GM15510 (cell line): ENCODE data around the gene CNPY1.

Experiments
- POLR2A ChIP-seq: IDR thresholded peaks from 3 replicates; pipeline ENCODE4 v1.6.1; 2011; ENCODE audit warnings: borderline replicate concordance; ENCODE audit not compliant: insufficient read length; ENCODE audit errors: extremely low read depth

Gene CNPY1

DNA sequence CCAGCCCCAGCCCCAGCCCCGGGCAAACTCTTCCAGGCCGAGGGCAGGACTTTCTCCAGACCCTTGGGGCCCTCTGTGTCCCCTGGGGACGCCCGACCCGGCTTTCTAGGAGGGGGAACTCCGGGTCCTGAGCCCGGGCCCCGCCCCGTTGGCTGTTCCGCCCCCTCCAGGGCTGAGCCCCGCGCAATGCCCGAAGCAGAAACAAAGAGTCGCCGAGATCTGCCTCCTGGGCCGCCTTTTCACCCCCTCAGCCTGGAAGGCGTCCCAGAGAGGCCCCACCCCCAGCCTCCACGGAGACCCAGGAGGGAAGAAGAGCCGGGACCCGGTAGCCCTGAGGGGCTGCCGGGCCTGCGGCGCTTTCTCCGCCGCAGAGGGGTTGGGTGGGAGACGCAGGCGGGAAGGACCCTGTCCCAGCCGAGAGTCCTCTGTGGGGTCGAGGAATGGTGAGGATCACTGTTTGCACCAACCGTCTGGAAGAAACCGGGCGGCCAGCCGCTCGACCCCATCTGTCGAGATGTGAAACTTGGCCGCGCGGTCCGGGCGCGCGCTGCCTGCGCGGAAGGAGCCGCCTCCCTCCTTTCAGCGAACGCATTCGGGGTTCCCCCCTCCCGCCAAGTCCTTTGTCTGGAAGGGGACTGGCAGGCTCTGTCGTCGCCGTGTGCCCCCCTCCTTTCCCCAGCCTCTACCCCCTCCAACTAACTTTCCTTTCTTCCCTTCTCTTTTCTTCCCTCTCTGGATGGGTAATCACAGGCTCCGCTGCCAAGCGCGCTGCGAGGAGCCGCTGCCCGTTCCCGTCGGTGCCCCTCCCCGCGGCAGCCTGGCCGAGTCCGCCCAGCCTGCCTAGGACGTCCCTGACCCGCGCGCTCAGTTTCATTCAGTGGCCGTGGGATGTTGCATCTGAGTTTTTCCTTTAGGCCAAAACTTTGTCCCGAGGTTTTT, 78.2 kb downstream of the CNPY1 start:
- TF ChIP-seq POLR2A, result no peak

DNA sequence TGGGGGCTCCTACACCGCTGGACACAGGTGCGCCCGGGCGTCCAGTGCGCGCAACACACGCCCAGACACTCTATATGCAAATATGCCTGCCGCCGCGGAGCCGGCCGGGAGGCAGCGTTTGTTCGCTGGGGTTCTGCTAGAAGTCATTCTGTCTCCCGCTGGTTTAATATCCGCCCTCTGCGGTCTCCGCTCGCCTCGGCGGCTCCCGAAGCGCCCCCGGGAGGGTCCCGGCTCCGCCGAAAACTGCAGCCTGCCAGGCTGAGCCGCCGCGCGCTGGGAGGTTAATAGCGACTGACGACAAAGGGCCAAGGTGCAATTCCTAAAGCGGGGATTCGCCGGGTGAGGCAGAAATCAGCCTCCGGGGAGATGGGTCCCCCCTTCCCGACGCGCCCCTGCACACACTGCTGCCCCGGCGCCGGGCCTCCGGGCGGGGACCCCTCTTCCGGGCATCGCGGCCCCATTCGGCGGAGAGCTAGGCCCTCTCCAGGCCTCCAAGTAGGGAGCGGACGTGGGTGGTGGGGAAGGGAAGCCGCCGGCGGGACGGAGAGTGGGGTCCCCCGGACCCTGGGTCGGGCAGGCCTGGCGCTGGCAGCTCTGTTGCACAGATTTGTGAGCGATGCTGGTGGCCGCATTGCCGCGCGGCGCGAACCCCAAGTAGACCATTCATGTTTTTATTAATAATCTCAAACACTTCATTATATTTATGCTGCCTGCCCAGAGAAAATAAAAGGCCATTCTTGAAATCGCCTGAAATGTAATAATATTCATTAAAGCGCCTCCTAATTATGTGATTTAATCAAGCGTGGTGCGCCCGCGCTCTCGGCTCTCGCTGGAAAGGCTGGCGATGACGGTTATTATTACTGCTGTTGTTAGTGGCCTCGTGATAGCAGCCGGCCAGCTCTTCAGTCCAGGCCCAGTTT, 79.3 kb downstream of the CNPY1 start:
- TF ChIP-seq POLR2A, result no peak

DNA sequence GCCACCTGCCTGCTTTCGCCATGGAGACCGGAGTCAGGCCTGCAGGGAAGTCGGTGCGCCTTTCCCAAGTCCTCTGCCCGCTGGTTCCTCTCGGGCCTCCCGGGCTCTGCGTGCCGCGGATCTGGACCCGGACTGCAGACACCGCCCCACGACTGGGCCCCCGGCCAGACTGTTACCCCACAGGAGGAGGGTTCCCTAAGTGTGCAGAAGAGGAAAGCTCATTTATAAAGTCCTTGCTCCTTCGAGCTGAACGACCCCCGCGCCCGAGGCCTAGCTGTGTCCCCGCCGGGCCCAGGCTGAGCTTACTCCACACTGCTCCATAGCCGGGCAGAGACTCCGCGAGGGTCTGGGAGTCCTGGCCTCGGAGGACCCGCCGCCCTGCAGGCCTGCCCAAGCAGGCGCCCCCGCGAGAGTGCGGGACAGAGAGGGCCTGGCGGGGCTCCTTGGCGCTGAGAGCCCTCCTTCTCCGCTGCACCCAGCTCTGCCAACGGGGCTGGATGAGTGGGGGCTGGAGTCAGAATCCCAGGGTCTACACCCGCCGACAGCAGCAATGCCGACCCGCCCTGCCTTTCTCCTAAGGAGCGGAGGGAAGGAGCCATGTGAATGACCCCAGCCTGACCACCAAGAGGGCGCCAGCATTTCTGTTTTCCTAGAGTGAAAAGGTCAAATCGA, 80.1 kb downstream of the CNPY1 start:
- TF ChIP-seq POLR2A, result no peak

DNA sequence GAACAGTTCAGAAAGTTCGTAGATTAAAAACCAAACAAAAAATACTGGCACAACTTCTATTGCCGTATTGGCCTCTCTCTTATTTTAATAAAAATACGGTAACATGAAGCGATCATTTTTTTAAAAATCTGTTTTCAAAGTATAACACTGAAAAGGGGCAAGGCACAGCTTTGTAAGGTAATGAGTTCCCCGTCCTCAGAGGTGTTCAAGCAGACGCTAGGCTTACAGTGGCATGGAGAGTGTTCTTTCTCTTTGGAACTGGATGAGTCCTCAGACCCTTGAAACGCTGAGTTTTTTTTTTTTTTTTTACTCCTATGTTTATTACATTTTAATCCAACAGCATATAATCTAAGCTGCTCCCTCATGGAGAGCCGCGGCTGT, 80.6 kb downstream of the CNPY1 start:
- TF ChIP-seq POLR2A, result no peak

DNA sequence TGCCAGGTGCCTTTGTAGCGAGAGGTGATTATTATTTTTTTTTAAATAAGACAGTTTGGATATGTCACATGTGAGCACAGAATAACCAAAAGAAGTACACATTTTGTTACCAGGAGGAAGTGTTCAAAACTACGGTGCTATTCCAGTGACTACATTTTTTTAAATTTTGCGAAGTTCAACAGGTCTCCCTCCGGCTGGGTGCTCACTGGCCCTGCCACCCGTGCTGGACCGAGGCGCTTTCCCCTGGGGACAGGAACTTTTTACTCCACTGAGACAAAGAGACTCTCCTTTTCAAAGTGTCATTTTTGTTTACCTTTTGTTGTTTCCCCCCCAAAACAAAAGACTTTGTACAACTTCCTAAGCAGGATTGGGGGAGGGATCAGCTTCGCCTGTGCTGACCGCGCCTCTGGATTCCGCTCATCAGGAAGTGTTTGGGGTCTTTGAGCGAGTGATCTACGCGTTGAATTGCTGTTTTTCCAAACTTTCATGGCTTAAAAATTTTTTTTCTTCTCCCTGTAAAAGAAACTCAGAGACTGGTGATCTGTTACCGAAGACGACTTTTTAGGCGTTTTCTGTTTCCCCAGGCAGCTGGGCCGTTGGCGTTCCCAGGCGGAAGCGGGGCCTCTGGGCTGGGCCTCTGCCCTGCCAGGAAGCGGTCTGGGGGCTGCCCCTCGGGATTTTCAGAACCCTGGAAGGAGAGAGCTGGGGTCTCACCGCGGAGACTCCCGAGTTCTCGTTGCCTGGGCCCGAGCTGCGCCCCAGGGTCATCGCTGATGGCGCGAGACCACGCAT, 81.2 kb downstream of the CNPY1 start:
- no peak for TF ChIP-seq POLR2A

DNA sequence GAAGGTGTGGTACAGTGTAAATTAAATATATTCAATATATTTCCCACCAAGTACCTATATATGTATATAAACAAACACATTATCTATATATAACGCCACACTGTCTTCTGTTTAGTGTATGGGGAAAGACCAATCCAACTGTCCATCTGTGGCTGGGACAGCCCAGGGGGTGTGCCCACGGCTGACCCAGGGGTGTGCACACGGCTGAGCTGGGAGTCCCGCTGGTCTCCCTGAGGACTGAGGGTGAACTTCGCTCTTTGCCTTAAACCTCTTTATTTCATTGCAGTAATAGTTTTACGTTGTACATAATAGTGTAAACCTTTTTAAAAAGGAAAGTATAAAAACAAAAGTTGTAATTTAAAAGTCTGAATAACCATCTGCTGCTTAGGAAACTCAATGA, 82.2 kb downstream of the CNPY1 start:
- no peak for TF ChIP-seq POLR2A

DNA sequence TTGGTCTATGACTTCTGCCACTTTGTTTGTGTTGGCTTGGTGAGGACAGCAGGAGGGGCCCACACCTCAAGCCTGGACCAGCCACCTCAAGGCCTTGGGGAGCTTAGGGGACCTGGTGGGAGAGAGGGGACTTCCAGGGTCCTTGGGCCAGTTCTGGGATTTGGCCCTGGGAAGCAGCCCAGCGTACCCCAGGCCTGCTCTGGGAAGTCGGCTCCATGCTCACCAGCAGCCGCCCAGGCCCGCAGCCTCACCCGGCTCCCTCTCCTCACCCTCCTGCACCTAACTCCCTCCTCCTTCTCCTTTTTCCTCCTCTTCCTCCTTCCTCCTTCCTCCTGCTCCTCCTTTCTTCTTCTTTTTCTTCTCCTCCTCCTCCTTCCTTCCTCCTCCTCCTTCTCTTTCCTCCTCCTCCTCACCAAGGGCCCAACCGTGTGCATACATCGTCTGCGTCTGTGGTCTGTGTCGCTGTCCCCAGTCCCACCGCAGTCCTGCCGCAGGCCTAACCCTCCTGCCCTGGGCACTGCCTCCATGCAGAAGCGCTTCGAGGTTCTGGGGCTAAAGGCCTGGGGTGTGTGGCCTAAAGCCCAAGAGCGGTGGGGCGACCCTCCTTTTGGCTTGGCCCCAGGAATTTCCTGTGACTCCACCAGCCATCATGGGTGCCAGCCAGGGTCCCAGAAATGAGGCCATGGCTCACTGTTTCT, 83.1 kb downstream of the CNPY1 start:
- no peak for TF ChIP-seq POLR2A

DNA sequence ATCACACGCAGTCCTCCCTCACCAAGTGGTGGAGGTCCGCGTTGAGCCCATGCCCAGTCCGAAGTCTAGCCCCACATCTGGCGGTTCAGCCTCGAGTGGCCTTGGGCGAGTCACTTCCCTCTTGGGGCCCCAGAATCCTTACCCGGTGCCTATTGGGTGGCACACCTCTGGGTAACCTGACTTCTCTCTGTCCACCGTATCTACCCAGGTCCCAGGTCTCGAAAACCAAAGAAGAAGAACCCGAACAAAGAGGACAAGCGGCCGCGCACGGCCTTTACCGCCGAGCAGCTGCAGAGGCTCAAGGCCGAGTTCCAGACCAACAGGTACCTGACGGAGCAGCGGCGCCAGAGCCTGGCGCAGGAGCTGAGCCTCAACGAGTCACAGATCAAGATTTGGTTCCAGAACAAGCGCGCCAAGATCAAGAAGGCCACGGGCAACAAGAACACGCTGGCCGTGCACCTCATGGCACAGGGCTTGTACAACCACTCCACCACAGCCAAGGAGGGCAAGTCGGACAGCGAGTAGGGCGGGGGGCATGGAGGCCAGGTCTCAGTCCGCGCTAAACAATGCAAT, 84.1 kb downstream of the CNPY1 start:
- no peak for TF ChIP-seq POLR2A

DNA sequence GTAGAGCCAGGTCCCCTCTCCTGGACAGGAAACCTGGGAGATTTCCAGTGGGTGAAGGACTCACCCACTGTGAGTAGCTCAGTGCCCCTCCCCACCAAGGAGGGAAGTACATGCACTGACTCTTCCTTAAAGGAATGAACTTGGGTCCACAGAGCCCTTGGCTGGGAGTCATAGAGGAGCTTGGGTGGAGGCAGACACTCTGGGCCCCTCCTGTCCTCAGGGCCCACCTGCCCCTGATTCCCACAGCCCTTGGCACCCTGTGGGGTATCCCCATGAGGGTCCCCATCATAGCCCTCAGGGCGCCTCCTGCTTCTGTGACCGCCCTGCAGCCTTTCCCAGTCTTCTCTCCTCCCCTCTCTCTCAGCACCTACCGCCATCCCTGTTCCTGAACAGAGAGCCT, 84.7 kb downstream of the CNPY1 start:
- TF ChIP-seq POLR2A, result no peak

DNA sequence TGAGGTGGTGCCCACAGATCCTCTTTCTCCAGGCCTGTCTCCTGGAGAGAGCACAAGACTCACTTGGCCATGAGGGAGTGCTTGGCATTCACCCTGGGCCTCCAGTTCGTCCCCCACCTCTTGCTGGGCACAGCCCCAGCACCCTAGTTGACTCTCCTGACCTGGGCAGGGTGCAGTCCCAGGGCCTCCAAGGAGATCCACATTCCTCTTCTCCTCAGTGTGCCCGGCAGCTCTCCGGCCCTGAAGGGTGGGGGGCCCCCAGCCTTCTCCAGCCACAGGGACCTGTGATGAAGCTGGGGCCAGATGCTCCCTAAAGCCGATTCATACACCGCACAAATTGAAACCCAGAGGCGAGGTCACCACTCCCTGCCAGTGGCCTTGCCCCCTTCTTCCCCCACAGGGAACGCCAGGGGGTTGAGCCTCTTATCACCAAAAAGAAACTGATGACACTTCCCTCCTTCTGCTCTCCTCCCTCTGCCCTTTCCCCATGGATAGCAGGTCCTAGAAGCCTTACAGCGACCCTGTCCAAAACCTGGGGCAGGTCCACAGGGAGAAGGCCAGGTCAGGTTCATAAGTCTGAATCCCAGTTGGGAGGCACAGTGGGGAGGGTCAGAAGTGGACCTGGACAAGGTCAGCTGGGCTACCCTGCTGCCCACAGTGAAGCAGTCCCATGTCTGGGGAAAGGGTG, 85.3 kb downstream of the CNPY1 start:
- TF ChIP-seq POLR2A, result no peak

DNA sequence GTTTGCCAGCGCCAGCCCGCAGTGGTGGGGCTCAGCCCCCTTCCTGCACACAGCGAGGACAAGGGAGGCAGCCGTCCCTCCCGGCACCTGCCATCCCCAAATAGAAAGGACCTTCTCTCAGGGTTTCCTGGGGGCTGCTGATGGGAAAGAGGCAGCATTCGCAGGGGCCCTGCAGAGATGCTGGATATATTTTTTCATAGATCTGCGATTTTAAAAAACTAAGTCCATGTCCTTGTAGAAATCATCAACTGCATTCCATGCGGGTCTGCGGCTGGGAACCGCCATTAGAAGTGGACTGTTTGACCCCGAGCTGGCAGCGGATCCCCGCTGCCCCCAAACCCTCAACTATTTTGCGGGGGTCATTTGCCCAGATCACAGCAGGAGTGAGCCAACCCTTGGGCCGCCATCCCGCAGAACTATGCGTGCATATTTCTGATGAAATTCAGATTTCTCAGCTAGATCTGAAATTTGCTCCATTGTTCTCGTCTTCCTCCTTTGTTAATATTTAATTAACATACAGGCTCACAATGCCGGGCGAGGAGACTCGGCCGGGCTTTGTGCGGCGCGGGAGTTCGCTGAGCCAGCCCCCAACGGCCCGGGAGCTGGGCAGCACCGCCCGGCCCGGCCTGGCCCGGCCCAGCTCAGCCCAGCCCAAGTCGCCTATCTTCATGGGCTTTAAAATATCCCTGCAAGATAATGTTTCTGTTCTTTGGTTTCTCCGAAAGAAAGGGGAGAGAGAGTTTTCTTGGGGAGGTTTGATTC, 86.5 kb downstream of the CNPY1 start:
- no peak for TF ChIP-seq POLR2A
